ENCODE data around the gene PRX. TPM values are rescaled to one million over a fixed set of nuclear protein-coding genes. Genes with fewer than 3 reads are reported as not detected.

PRX gene
- total and polyA plus RNA-seq, 2 of the 13 experiments (the other 11 are each of a cell fraction or from before 2014, with no cell fraction given), result 0.66 TPM

DNA sequence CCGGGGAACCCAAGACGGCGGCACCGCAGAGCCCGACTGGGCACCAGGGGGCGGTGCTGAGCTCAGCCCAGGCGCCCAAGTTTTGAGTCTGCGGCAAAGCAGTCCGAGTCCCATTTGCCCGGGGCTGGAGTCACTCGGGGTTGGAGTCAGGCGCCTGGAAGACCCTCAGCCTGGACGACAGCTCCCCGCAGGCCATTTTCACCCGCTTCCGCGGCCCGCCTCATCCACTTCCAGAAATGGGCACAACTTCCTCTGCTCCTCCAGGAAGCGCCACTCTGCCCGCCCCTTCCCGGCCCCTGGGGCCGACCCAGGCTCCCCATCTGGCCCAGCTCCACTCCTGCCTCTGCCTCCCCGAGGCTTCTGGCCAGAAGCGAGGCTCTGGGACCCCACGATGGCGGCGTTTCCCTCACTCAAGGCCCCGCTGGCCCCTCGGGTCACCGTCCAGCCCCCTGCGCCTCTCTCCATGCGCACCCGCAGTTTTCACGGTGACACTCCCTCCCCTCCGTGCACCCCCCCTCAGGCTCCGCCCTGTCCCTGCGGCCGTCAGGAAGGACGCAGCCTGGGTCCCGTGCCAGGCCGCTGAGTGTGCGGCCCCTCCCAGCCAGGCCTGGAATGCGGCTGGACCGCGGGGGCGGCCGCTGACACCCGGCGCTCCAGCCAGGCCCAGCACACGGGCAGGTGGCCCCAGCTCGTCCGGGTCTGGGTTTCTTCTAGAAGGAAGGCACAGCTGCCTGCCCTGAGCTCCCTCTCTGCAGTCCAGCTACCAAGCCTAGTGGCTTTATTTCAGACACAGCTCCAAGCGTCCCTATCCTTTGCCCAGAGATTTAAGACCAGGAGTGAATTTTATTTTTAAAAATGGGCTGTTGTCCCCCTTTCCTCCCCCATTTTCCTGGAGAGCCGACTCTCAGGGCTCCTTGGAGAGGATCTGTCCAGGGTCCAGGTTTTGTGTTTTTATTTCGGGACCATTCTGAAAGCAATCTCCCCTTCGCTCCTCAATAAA lies 7.9 kb upstream of the PRX start:
- Histone ChIP-seq H4K20me1 (ENCODE audit: insufficient read depth, low read length) (no peaks in the 10 kb centered on the region), H3K4me2 (ENCODE audit: low read depth, low read length) (peak overlapping the region; percentile 79), H3K27me3 (ENCODE audit: control insufficient read depth in 1 of 2, insufficient read depth in 2 of 2, low read length in 2 of 2) (no peaks in the 10 kb centered on the region; a peak in 1 of 5 replicates), H3K9ac (ENCODE audit: insufficient read depth, low read depth, low read length) (peak overlapping the region; percentile 75), H3K9me3 (ENCODE audit: low read length) (no peaks in the 10 kb centered on the region), H3K36me3 (replicated peaks in 1 of 2; ENCODE audit: control insufficient read depth in 1 of 2, insufficient read depth in 2 of 2, low read length in 2 of 2) (peaks cover 0 to 2% of the 10 kb centered on the region in 2 experiments; a peak in 1 of 5 replicates), H3K4me3 (replicated peaks in 1 of 3; ENCODE audit: insufficient read depth in 1 of 3, low read depth in 2 of 3, low read length in 3 of 3) (peak overlapping the region; percentile 67 to 79 (median 68)), H3K4me1 (ENCODE audit: insufficient read depth, low read length) (peaks cover 52% of the 10 kb centered on the region), H3K27ac (ENCODE audit: extremely low read length, insufficient read depth, low read length) (peak overlapping the region; percentile 88), H3K79me2 (ENCODE audit: insufficient read depth, low read length) (peaks cover 10% of the 10 kb centered on the region), H2AFZ (ENCODE audit: low read length) (no peak overlapping the region)
- 9% methylated on average over 24 of the region's 56 CpGs for WGBS (ENCODE audit: low lambda C conversion rate)
- DNase-seq (ENCODE audit: low spot score) (peak; percentile 79), ATAC-seq (peak; percentile 75), FAIRE-seq (peak; percentile 23)
- ChIA-PET POLR2A (interaction anchor here (0.8 to 2.2 kb wide), 11 partner anchors 8 to 73 kb away, joined by 3 to 50 read pairs (median 10); partner anchors contain the start of genes BLVRB, C19orf47, PLD3 and SERTAD3), CTCF (ENCODE audit: low intra/inter-chr PET ratio, low total read pairs) (interaction anchor here (0.6 to 1.2 kb wide), 4 partner anchors 23 to 65 kb away, joined by 3 to 5 read pairs (median 3); partner anchors contain the start of gene SERTAD3)
- BruUV-seq (replicated peaks), result TSS peak; percentile 67
- in situ Hi-C loops (cut with HindIII; ENCODE audit: extremely low pct_ligation_motif_present, low pct_unique_long_range_greater_than_20kb) (no loop called here), intact Hi-C loops (cut with micrococcal nuclease; ENCODE audit: unreplicated experiment) (loop anchor here (2.0 to 10.0 kb wide), 2 partner anchors 24 to 76 kb away; partner anchors contain the start of genes C19orf47, PLD3 and SERTAD3)
- TF ChIP-seq MXI1 (IDR thresholded peaks at IDR 0.05; ENCODE audit: borderline replicate concordance, low read depth, low read length) (peak; percentile 74; the same call in 1 of the 3 replicates), NR2F1 (CRISPR knock-in tag; IDR thresholded peaks at IDR 0.05) (peak in 1 of 2 experiments; percentile 29; a peak in 1 of 4 replicates), POLR2AphosphoS2 (IDR thresholded peaks at IDR 0.05; ENCODE audit: low read depth, low read length) (no peak), CCDC6 (CRISPR knock-in tag; IDR thresholded peaks at IDR 0.05) (peak; percentile 88), ETV5 (CRISPR knock-in tag; IDR thresholded peaks at IDR 0.05; ENCODE audit: borderline replicate concordance) (peak; percentile 62; the same call in 1 of the 2 replicates), ZNF670 (CRISPR knock-in tag; IDR thresholded peaks at IDR 0.05; ENCODE audit: borderline replicate concordance) (peak; percentile 89), ZNF280B (CRISPR knock-in tag; IDR thresholded peaks at IDR 0.05; ENCODE audit: borderline replicate concordance) (peak; percentile 81), SP140L (CRISPR knock-in tag; IDR thresholded peaks at IDR 0.05; ENCODE audit: borderline replicate concordance) (0 out of 2 replicates have a peak, but pooled peaks have one; percentile 65), MBNL3 (CRISPR knock-in tag; conservative IDR thresholded peaks at IDR 0.05) (no peak), SOX13 (IDR thresholded peaks at IDR 0.05) (no peak), SOX13 (CRISPR knock-in tag; conservative IDR thresholded peaks at IDR 0.05 in 1 of 2, IDR thresholded peaks at IDR 0.05 in 1 of 2) (peak in 1 of 2 experiments; percentile 60; a peak in 2 of 4 replicates)
- TF ChIP-seq, protein P1, sequence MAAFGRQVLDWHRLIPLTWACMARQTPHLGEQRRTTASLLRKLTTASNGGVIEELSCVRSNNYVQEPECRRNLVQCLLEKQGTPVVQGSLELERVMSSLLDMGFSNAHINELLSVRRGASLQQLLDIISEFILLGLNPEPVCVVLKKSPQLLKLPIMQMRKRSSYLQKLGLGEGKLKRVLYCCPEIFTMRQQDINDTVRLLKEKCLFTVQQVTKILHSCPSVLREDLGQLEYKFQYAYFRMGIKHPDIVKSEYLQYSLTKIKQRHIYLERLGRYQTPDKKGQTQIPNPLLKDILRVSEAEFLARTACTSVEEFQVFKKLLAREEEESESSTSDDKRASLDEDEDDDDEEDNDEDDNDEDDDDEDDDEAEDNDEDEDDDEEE (CRISPR knock-in tag; IDR thresholded peaks at IDR 0.05), result peak; percentile 91; the same call in 1 of the 2 replicates
- TF ChIP-seq, protein P2, sequence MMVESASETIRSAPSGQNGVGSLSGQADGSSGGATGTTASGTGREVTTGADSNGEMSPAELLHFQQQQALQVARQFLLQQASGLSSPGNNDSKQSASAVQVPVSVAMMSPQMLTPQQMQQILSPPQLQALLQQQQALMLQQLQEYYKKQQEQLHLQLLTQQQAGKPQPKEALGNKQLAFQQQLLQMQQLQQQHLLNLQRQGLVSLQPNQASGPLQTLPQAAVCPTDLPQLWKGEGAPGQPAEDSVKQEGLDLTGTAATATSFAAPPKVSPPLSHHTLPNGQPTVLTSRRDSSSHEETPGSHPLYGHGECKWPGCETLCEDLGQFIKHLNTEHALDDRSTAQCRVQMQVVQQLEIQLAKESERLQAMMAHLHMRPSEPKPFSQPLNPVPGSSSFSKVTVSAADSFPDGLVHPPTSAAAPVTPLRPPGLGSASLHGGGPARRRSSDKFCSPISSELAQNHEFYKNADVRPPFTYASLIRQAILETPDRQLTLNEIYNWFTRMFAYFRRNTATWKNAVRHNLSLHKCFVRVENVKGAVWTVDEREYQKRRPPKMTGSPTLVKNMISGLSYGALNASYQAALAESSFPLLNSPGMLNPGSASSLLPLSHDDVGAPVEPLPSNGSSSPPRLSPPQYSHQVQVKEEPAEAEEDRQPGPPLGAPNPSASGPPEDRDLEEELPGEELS (CRISPR knock-in tag; IDR thresholded peaks at IDR 0.05), result peak; percentile 53; the same call in 1 of the 2 replicates
- TF ChIP-seq, protein P3, sequence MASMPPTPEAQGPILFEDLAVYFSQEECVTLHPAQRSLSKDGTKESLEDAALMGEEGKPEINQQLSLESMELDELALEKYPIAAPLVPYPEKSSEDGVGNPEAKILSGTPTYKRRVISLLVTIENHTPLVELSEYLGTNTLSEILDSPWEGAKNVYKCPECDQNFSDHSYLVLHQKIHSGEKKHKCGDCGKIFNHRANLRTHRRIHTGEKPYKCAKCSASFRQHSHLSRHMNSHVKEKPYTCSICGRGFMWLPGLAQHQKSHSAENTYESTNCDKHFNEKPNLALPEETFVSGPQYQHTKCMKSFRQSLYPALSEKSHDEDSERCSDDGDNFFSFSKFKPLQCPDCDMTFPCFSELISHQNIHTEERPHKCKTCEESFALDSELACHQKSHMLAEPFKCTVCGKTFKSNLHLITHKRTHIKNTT (CRISPR knock-in tag; IDR thresholded peaks at IDR 0.05), result no peak

All from HepG2 (cell line).